ENCODE measurements around the gene GARIN3.

The GARIN3 gene

DNA sequence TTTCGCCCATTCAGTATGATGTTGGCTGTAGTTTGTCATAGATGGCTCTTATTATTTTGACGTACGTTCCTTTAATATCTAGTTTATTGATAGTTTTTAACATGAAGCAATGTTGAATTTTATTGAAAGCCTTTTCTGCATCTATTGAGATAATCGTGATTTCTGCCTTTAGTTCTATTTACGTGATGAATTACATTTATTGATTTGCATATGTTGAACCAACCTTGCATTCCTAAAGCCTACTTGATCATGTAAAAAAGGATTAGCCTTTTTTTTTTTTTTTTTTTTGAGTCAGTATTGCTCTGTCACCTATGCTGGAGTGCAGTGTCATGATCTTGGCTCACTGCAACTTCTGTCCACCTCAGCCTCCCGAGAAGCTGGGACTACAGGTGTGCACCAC, 39.6 kb upstream of the GARIN3 start:
- H3K79me2 ChIP-seq (ENCODE audit: insufficient read depth, low read length) = no peaks in the 10 kb centered on the region
- peaks cover 8% of the 10 kb centered on the region; the same call in 1 of the 2 replicates for H3K9me3 ChIP-seq (ENCODE audit: insufficient read depth, low read length)
- H2AFZ ChIP-seq (ENCODE audit: low read depth, low read length, severe bottlenecking) = no peak overlapping the region
- TF ChIP-seq EZH2phosphoT487 (conservative IDR thresholded peaks at IDR 0.05; ENCODE audit: low read length) = no peak
- TF ChIP-seq, protein P1, sequence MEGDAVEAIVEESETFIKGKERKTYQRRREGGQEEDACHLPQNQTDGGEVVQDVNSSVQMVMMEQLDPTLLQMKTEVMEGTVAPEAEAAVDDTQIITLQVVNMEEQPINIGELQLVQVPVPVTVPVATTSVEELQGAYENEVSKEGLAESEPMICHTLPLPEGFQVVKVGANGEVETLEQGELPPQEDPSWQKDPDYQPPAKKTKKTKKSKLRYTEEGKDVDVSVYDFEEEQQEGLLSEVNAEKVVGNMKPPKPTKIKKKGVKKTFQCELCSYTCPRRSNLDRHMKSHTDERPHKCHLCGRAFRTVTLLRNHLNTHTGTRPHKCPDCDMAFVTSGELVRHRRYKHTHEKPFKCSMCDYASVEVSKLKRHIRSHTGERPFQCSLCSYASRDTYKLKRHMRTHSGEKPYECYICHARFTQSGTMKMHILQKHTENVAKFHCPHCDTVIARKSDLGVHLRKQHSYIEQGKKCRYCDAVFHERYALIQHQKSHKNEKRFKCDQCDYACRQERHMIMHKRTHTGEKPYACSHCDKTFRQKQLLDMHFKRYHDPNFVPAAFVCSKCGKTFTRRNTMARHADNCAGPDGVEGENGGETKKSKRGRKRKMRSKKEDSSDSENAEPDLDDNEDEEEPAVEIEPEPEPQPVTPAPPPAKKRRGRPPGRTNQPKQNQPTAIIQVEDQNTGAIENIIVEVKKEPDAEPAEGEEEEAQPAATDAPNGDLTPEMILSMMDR (IDR thresholded peaks at IDR 0.05; ENCODE audit: insufficient read depth, low read length, poor library complexity, severe bottlenecking) = no peak
- no peak overlapping the region for H3K27ac ChIP-seq (ENCODE audit: low read depth, low read length)
- no peak overlapping the region for H3K4me3 ChIP-seq (ENCODE audit: insufficient read depth, low read length, poor library complexity, severe bottlenecking)
- no peaks in the 10 kb centered on the region for H3K9me2 ChIP-seq (replicated peaks; ENCODE audit: insufficient read depth, low read length)
- H3F3A ChIP-seq (ENCODE audit: insufficient read depth) = no peaks in the 10 kb centered on the region
- no peak overlapping the region for H3K4me2 ChIP-seq (ENCODE audit: low read depth, low read length, poor library complexity, severe bottlenecking)
- H3K36me3 ChIP-seq (ENCODE audit: low read length) = no peaks in the 10 kb centered on the region
- H3K27me3 ChIP-seq (ENCODE audit: low read length) = no peaks in the 10 kb centered on the region
- H4K20me1 ChIP-seq (ENCODE audit: low read depth, low read length) = no peaks in the 10 kb centered on the region
- no peak overlapping the region for H3K9ac ChIP-seq (ENCODE audit: low read length)

DNA sequence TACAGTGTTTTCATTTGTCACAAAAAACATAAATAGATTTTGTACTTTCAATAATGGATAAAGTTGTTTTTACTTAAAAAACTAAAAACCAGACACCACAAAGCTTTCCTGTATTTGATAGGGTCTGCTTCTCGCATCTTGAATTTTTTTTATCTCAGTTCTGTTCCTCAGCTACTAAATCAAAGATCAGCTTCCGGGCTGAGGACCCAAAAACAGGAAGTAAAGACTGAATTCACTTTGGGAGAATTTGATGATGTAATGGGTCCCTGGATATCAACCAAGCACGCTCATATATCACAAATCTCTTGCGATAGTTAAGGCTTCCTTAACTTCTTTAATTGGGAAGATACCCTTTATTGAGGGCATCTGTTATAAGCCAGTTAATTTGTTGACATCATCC, 38.7 kb upstream of the GARIN3 start:
- Histone ChIP-seq H3K36me3 (ENCODE audit: low read length) (no peaks in the 10 kb centered on the region), H3K9ac (ENCODE audit: low read length) (no peak overlapping the region), H3K79me2 (ENCODE audit: insufficient read depth, low read length) (no peaks in the 10 kb centered on the region), H3K4me2 (ENCODE audit: low read depth, low read length, poor library complexity, severe bottlenecking) (no peak overlapping the region), H3K27me3 (ENCODE audit: low read length) (no peaks in the 10 kb centered on the region), H3K9me3 (ENCODE audit: insufficient read depth, low read length) (peaks cover 8% of the 10 kb centered on the region; the same call in 1 of the 2 replicates), H4K20me1 (ENCODE audit: low read depth, low read length) (no peaks in the 10 kb centered on the region), H3K9me2 (replicated peaks; ENCODE audit: insufficient read depth, low read length) (no peaks in the 10 kb centered on the region), H3K4me3 (ENCODE audit: insufficient read depth, low read length, poor library complexity, severe bottlenecking) (no peak overlapping the region), H2AFZ (ENCODE audit: low read depth, low read length, severe bottlenecking) (peak overlapping the region; percentile 66), H3K27ac (ENCODE audit: low read depth, low read length) (no peak overlapping the region), H3F3A (ENCODE audit: insufficient read depth) (no peaks in the 10 kb centered on the region)
- TF ChIP-seq, protein P1 (IDR thresholded peaks at IDR 0.05; ENCODE audit: insufficient read depth, low read length, poor library complexity, severe bottlenecking) = no peak
- no peak for TF ChIP-seq EZH2phosphoT487 (conservative IDR thresholded peaks at IDR 0.05; ENCODE audit: low read length)

DNA sequence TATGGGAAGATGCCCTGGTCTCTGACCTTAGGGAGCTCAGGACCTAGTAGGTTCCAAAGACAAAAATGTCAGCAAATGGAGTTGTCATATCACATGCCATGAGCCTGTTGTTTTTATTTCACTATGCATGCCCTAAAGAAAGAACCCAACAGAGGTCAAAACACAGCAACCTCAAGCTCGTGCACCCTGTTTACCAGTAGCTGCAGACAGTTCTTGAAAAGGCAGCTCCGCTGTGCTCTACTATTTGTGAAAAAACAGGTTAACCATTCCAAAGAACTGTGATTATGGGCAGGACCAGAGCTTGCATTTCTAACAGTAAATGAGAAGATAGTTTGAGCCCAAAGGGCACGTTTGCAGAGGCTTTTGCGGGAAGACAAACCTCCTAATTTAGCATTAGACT, 37.4 kb upstream of the GARIN3 start:
- H3K4me2 ChIP-seq (ENCODE audit: low read depth, low read length, poor library complexity, severe bottlenecking) = no peak overlapping the region

More for the DNA sequence above, 37.4 kb upstream of the GARIN3 start:
- H3K9me3 ChIP-seq (ENCODE audit: insufficient read depth, low read length) = peaks cover 8% of the 10 kb centered on the region; the same call in 1 of the 2 replicates
- TF ChIP-seq EZH2phosphoT487 (conservative IDR thresholded peaks at IDR 0.05; ENCODE audit: low read length) = no peak
- TF ChIP-seq, protein P1 (IDR thresholded peaks at IDR 0.05; ENCODE audit: insufficient read depth, low read length, poor library complexity, severe bottlenecking) = no peak
- H3K4me3 ChIP-seq (ENCODE audit: insufficient read depth, low read length, poor library complexity, severe bottlenecking) = no peak overlapping the region
- H3K27me3 ChIP-seq (ENCODE audit: low read length) = no peaks in the 10 kb centered on the region
- H3K36me3 ChIP-seq (ENCODE audit: low read length) = no peaks in the 10 kb centered on the region
- H3F3A ChIP-seq (ENCODE audit: insufficient read depth) = no peaks in the 10 kb centered on the region
- H3K9ac ChIP-seq (ENCODE audit: low read length) = no peak overlapping the region
- no peaks in the 10 kb centered on the region for H3K9me2 ChIP-seq (replicated peaks; ENCODE audit: insufficient read depth, low read length)
- no peak overlapping the region for H2AFZ ChIP-seq (ENCODE audit: low read depth, low read length, severe bottlenecking)
- H3K27ac ChIP-seq (ENCODE audit: low read depth, low read length) = no peak overlapping the region
- H3K79me2 ChIP-seq (ENCODE audit: insufficient read depth, low read length) = no peaks in the 10 kb centered on the region
- H4K20me1 ChIP-seq (ENCODE audit: low read depth, low read length) = no peaks in the 10 kb centered on the region

Measured in SU-DHL-6 (cell line).